ENCODE results near the gene ACTG1. TPM values are rescaled to one million over a fixed set of nuclear protein-coding genes. Genes with fewer than 3 reads are reported as not detected.

The ACTG1 gene
- total RNA-seq, 1 donor from 2014 or later, result 3,623 TPM

DNA sequence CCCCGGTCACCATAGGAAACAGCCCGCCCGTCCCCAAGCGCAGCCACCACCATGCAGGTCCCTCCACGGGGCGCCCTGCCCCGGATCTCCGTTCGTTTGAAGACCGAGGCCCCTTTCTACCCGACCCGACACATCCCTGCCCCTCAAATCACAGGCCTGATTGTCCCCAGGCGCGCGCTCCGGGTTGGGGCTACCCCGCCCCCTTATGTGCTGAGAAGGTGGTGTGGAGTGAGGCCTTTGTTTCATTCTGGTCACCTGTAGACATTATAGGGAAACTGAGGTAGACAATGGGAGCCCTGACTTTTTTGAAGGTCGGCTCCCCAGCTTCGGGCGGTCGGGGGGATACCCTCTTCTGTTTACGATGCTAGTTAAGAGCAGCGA is 763 bp upstream of the ACTG1 start:
- FAIRE-seq (no peak), DNase-seq (ENCODE audit: low read depth) (peak; percentile 32)
- Histone ChIP-seq H3K27me3 (ENCODE audit: control insufficient read depth, insufficient read depth, low read length) (no peaks in the 10 kb centered on the region), H3K4me3 (ENCODE audit: low read depth, low read length) (peak overlapping the region; percentile 98), H3K36me3 (ENCODE audit: control insufficient read depth, insufficient read depth, low read length) (peaks cover 22% of the 10 kb centered on the region)
- TF ChIP-seq, protein P1, sequence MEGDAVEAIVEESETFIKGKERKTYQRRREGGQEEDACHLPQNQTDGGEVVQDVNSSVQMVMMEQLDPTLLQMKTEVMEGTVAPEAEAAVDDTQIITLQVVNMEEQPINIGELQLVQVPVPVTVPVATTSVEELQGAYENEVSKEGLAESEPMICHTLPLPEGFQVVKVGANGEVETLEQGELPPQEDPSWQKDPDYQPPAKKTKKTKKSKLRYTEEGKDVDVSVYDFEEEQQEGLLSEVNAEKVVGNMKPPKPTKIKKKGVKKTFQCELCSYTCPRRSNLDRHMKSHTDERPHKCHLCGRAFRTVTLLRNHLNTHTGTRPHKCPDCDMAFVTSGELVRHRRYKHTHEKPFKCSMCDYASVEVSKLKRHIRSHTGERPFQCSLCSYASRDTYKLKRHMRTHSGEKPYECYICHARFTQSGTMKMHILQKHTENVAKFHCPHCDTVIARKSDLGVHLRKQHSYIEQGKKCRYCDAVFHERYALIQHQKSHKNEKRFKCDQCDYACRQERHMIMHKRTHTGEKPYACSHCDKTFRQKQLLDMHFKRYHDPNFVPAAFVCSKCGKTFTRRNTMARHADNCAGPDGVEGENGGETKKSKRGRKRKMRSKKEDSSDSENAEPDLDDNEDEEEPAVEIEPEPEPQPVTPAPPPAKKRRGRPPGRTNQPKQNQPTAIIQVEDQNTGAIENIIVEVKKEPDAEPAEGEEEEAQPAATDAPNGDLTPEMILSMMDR (IDR thresholded peaks at IDR 0.05; ENCODE audit: insufficient read depth, low read length, severe bottlenecking), result no peak

GRCh38 chr17:81511804-81512561 is 616 bp downstream of the ACTG1 start:
- FAIRE-seq, result no peak

DNA sequence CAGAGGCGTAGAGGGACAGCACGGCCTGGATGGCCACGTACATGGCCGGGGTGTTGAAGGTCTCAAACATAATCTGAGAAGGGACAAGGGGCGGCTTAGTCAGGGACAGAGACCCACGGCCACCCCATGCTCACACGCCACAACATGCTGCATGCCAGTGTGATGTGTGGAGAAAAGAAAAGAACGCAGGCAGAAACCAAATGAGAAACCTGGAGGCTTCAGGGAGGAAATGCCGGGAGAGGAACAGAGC is 1.1 kb downstream of the ACTG1 start:
- H3K4me3 ChIP-seq (ENCODE audit: low read depth, low read length), result peak overlapping the region; percentile 98
- peaks cover 20% of the 10 kb centered on the region for H3K36me3 ChIP-seq (ENCODE audit: control insufficient read depth, insufficient read depth, low read length)
- H3K27me3 ChIP-seq (ENCODE audit: control insufficient read depth, insufficient read depth, low read length), result no peaks in the 10 kb centered on the region
- no peak for DNase-seq (ENCODE audit: low read depth)
- TF ChIP-seq, protein P1 (IDR thresholded peaks at IDR 0.05; ENCODE audit: insufficient read depth, low read length, severe bottlenecking), result no peak
- no peak for FAIRE-seq

More at GRCh38 chr17:81511804-81512561, 616 bp downstream of the ACTG1 start:
- H3K36me3 ChIP-seq (ENCODE audit: control insufficient read depth, insufficient read depth, low read length), result peaks cover 22% of the 10 kb centered on the region
- no peak for DNase-seq (ENCODE audit: low read depth)
- TF ChIP-seq, protein P1 (IDR thresholded peaks at IDR 0.05; ENCODE audit: insufficient read depth, low read length, severe bottlenecking), result no peak
- peak overlapping the region; percentile 98 for H3K4me3 ChIP-seq (ENCODE audit: low read depth, low read length)
- H3K27me3 ChIP-seq (ENCODE audit: control insufficient read depth, insufficient read depth, low read length), result no peaks in the 10 kb centered on the region

DNA sequence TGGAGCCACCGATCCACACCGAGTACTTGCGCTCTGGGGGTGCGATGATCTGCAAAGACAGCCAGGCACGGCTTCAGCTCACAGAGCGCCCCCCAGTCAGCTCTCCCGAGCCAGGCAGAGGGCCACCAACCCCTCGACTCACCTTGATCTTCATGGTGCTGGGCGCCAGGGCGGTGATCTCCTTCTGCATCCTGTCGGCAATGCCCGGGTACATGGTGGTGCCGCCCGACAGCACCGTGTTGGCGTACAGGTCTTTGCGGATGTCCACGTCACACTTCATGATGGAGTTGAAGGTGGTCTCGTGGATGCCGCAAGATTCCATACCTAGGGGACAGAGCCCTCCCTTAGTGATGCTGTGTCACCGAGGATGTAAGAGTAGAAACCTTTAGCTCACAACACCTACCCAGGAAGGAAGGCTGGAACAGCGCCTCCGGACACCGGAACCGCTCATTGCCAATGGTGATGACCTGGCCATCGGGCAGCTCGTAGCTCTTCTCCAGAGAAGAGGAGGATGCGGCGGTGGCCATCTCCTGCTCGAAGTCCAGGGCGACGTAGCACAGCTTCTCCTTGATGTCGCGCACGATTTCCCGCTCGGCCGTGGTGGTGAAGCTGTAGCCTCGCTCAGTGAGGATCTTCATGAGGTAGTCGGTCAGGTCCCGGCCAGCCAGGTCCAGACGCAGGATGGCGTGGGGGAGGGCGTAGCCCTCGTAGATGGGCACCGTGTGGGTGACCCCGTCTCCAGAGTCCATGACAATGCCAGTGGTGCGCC is 1.6 kb downstream of the ACTG1 start:
- FAIRE-seq (no peak), DNase-seq (ENCODE audit: low read depth) (no peak)
- H3K4me3 ChIP-seq (ENCODE audit: low read depth, low read length), result peak overlapping the region; percentile 98
- no peaks in the 10 kb centered on the region for H3K27me3 ChIP-seq (ENCODE audit: control insufficient read depth, insufficient read depth, low read length)
- H3K36me3 ChIP-seq (ENCODE audit: control insufficient read depth, insufficient read depth, low read length), result peaks cover 20% of the 10 kb centered on the region
- TF ChIP-seq, protein P1 (IDR thresholded peaks at IDR 0.05; ENCODE audit: insufficient read depth, low read length, severe bottlenecking), result no peak

DNA sequence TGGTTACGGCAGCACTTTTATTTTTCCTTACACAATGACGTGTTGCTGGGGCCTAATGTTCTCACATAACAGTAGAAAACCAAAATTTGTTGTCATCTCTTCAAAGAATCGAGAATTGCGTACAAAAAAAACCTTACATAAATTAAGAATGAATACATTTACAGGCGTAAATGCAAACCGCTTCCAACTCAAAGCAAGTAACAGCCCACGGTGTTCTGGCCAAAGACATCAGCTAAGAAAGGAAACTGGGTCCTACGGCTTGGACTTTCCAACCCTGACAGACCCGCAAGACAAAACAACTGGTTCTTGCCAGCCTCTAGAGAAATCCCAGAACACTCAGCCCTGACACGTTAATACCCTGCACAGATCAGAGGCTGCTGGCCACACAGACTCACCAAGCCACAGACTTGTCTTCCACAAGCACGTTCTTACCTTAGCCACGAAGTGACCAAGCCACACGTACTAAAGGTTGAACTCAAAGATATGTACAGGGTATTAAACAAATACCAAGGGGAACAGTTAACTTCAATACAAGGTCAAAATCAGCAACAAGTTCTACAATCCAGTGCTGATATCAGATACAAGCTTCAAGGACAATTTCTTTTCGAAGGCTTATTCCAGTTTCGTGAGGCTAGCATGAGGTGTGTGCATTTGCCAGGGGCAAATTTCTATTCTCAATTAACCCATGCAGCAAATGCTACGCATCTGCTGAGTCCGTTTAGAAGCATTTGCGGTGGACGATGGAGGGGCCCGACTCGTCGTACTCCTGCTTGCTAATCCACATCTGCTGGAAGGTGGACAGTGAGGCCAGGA is 2.4 kb downstream of the ACTG1 start:
- FAIRE-seq (no peak), DNase-seq (ENCODE audit: low read depth) (no peak)
- H3K27me3 ChIP-seq (ENCODE audit: control insufficient read depth, insufficient read depth, low read length), result no peaks in the 10 kb centered on the region

More for the DNA sequence above, 2.4 kb downstream of the ACTG1 start:
- Histone ChIP-seq H3K36me3 (ENCODE audit: control insufficient read depth, insufficient read depth, low read length) (peaks cover 20% of the 10 kb centered on the region), H3K4me3 (ENCODE audit: low read depth, low read length) (peak overlapping the region; percentile 98)
- TF ChIP-seq, protein P1 (IDR thresholded peaks at IDR 0.05; ENCODE audit: insufficient read depth, low read length, severe bottlenecking), result no peak
